A549 (cell line): ENCODE measurements around the gene PSMD8. TPM values are rescaled to one million over a fixed set of nuclear protein-coding genes. Genes with fewer than 3 reads are reported as not detected.

ENCODE experiments used
- ATAC-seq, 2 experiments: fragments of 200-7000 bp in 1 of 2; fragments of >200 bp in 1 of 2; cut with Nextera tagmentation in 1 of 2; cut with Tn5 transposase in 1 of 2; 3 replicates each; pipeline versions ENCODE4 v1.8.0 to v1.9.1; 2018 to 2020; ENCODE audit warnings: mild to moderate bottlenecking in 1 of 2, moderate library complexity in 1 of 2
- CTCF ChIA-PET: fragments of 300-600 bp; sonication (Branson Sonifier 250); formaldehyde crosslinking; extraction: SDS; loops from one replicate; lab custom pipeline; 2021; ENCODE audit warnings: antibody characterized with exemption, inconsistent platforms; lab: Yijun Ruan, JAX
- POLR2A ChIA-PET: fragments of 350-600 bp; formaldehyde crosslinking; extraction: SDS; loops from one replicate; lab custom pipeline; 2021; ENCODE audit warnings: antibody characterized with exemption, inconsistent platforms; lab: Yijun Ruan, JAX
- DNase-seq, 2 experiments: peaks; one replicate each; pipeline versions ENCODE4 v3.0.0 to v3.0.0-alpha.2; 2011 to 2016; ENCODE audit warnings: low read depth in 1 of 2, low spot score in 1 of 2
- FAIRE-seq: peaks from 2 replicates; lab custom pipeline; 2011; peaks lifted over from hg19 to GRCh38; lab: Jason Lieb, UNC
- H3K27ac ChIP-seq, 2 experiments: fragments of >200 bp; sonication (Bioruptor Twin); formaldehyde crosslinking; 3 replicates each; pipeline ENCODE4 v1.5.1; 2016 to 2017
- H3K4me1 ChIP-seq: fragments of >200 bp; sonication (Bioruptor Twin); formaldehyde crosslinking; 3 replicates; pipeline ENCODE4 v1.6.1; 2016
- H3K4me2 ChIP-seq: fragments of >200 bp; sonication (Bioruptor Twin); formaldehyde crosslinking; 3 replicates; pipeline ENCODE4 v1.6.1; 2016
- H3K4me3 ChIP-seq: fragments of >200 bp; sonication (Bioruptor Twin); formaldehyde crosslinking; 3 replicates; pipeline ENCODE4 v1.5.1; 2016
- H3K9me3 ChIP-seq: fragments of >200 bp; sonication (Bioruptor Twin); formaldehyde crosslinking; 3 replicates; pipeline ENCODE4 v1.6.1; 2016
- CBX2 ChIP-seq: fragments of 200-600 bp; sonication (generic); IDR thresholded peaks from 2 replicates; pipeline ENCODE4 v1.6.1; 2016; ENCODE audit warnings: low read depth, mild to moderate bottlenecking, borderline replicate concordance
- CBX8 ChIP-seq: fragments of 200-600 bp; sonication (generic); IDR thresholded peaks from 2 replicates; pipeline ENCODE4 v1.6.1; 2016
- CHD2 ChIP-seq: fragments of 150-350 bp; IDR thresholded peaks from 2 replicates; pipeline ENCODE4 v1.6.1; 2014; ENCODE audit warnings: low read length; ENCODE audit not compliant: partially characterized antibody
- CTCF ChIP-seq: fragments of >200 bp; sonication (Bioruptor Twin); formaldehyde crosslinking; IDR thresholded peaks from 3 replicates; pipeline ENCODE4 v1.5.1; 2016
- EHMT2 ChIP-seq: fragments of 200-600 bp; sonication (generic); IDR thresholded peaks from 2 replicates; pipeline ENCODE4 v1.6.1; 2016; ENCODE audit warnings: antibody characterized with exemption, low read depth, mild to moderate bottlenecking, moderate library complexity
- ELK1 ChIP-seq: fragments of 150-350 bp; IDR thresholded peaks from 2 replicates; pipeline ENCODE4 v1.6.1; 2014; ENCODE audit warnings: low read depth, mild to moderate bottlenecking, low read length
- ESRRA ChIP-seq: fragments of 150-350 bp; IDR thresholded peaks from 2 replicates; pipeline ENCODE4 v1.6.1; 2014; ENCODE audit warnings: mild to moderate bottlenecking, low read length, borderline replicate concordance
- FOSB ChIP-seq: fragments of 250-450 bp; sonication (Bioruptor Pico); IDR thresholded peaks from 2 replicates; pipeline ENCODE4 v1.5.0; 2020; ENCODE audit warnings: mild to moderate bottlenecking, moderate library complexity
- FOSL2 ChIP-seq, 2 experiments: fragments of 450-650 bp in 1 of 2; fragments of >200 bp in 1 of 2; sonication (Bioruptor Twin) in 1 of 2; formaldehyde crosslinking; IDR thresholded peaks; 2 replicates each; pipeline versions ENCODE4 v1.5.0 to v1.6.1; 2016 to 2020; ENCODE audit warnings: mild to moderate bottlenecking in 1 of 2, moderate library complexity in 1 of 2
- FOXS1 ChIP-seq: fragments of 250-450 bp; sonication (Bioruptor Pico); IDR thresholded peaks from 2 replicates; pipeline ENCODE4 v1.5.0; 2020; ENCODE audit warnings: mild to moderate bottlenecking, moderate library complexity
- GATA3 ChIP-seq: IDR thresholded peaks from 2 replicates; pipeline ENCODE4 v1.6.1; 2012; ENCODE audit warnings: borderline replicate concordance
- HEYL ChIP-seq: fragments of 250-450 bp; sonication (Bioruptor Pico); IDR thresholded peaks from 2 replicates; pipeline ENCODE4 v1.8.0; 2021; ENCODE audit warnings: mild to moderate bottlenecking, moderate library complexity
- JUN ChIP-seq, 2 experiments: fragments of >200 bp; sonication (Bioruptor Twin); formaldehyde crosslinking; IDR thresholded peaks; 2 replicates in 1 of 2; 3 replicates in 1 of 2; pipeline ENCODE4 v1.6.1; 2016 to 2017
- JUNB ChIP-seq: fragments of >200 bp; sonication (Bioruptor Twin); formaldehyde crosslinking; IDR thresholded peaks from 2 replicates; pipeline ENCODE4 v1.6.1; 2016
- KDM1A ChIP-seq: fragments of 200-600 bp; sonication (generic); IDR thresholded peaks from 2 replicates; pipeline ENCODE4 v1.6.1; 2016; ENCODE audit warnings: low read depth, mild to moderate bottlenecking
- KDM5A ChIP-seq: fragments of 200-600 bp; sonication (generic); IDR thresholded peaks from 2 replicates; pipeline ENCODE4 v1.6.1; 2016; ENCODE audit warnings: antibody characterized with exemption, mild to moderate bottlenecking
- MAZ ChIP-seq: fragments of 150-350 bp; IDR thresholded peaks from 2 replicates; pipeline ENCODE4 v1.6.1; 2014; ENCODE audit warnings: antibody characterized with exemption, low read depth, low read length, borderline replicate concordance
- NPAS2 ChIP-seq: fragments of 250-450 bp; sonication (Bioruptor Pico); IDR thresholded peaks from 2 replicates; pipeline ENCODE4 v1.8.0; 2022; ENCODE audit warnings: mild to moderate bottlenecking, moderate library complexity, borderline replicate concordance
- PHF8 ChIP-seq: fragments of 200-600 bp; sonication (generic); IDR thresholded peaks from 2 replicates; pipeline ENCODE4 v1.6.1; 2016; ENCODE audit warnings: low read depth, mild to moderate bottlenecking, antibody characterized with exemption, moderate library complexity, borderline replicate concordance
- RARB ChIP-seq: fragments of 250-450 bp; sonication (Bioruptor Pico); IDR thresholded peaks from 2 replicates; pipeline ENCODE4 v1.8.0; 2021; ENCODE audit warnings: mild to moderate bottlenecking, moderate library complexity
- ZC3H11A ChIP-seq: fragments of 450-650 bp; IDR thresholded peaks from 2 replicates; pipeline ENCODE4 v1.6.1; 2014; ENCODE audit warnings: antibody characterized with exemption, mild to moderate bottlenecking
- ZNF302 ChIP-seq: fragments of 250-450 bp; sonication (Bioruptor Pico); IDR thresholded peaks from 2 replicates; pipeline ENCODE4 v1.9.0; 2021; ENCODE audit warnings: inconsistent platforms, mild to moderate bottlenecking, moderate library complexity
- WGBS: methylation state at CpG from one replicate; pipeline ENCODE4 v1.1.6; 2017; ENCODE audit errors: missing lambda C conversion rate; 5-methylcytosine and 5-hydroxymethylcytosine counted together
- polyA plus RNA-seq, 4 experiments: library from polyadenylated mRNA; depleted of rRNA in 3 of 4; stranded (reverse); fragments of >200 nt; fragmentation: RNase III in 1 of 4; extraction: RNeasy Plus Mini Kit Qiagen cat#74134 plus additional on column Dnase treatment in 1 of 4; gene quantifications; 2 replicates in 3 of 4; 3 replicates in 1 of 4; pipeline ENCODE4 v1.2.3, GENCODE V29; 2011 to 2017
- TF ChIP-seq, protein P1 (sequence below): fragments of 250-450 bp; sonication (Bioruptor Pico); IDR thresholded peaks from 2 replicates; pipeline ENCODE4 v1.5.0; 2021; ENCODE audit warnings: mild to moderate bottlenecking, moderate library complexity, borderline replicate concordance
- TF ChIP-seq, protein P2 (sequence below): IDR thresholded peaks from 2 replicates; pipeline ENCODE4 v1.6.1; 2012
- TF ChIP-seq, protein P3 (sequence below): fragments of >200 bp; sonication (Bioruptor Twin); formaldehyde crosslinking; IDR thresholded peaks from 2 replicates; pipeline ENCODE4 v1.6.1; 2016

The PSMD8 gene
- polyA plus RNA-seq, 2 of the 4 experiments (the other 2 are of a cell fraction) = 437 to 456 TPM

GRCh38 chr19:38413416-38413815 is 39.0 kb downstream of the PSMD8 start (continued):
- TF ChIP-seq, protein P1, sequence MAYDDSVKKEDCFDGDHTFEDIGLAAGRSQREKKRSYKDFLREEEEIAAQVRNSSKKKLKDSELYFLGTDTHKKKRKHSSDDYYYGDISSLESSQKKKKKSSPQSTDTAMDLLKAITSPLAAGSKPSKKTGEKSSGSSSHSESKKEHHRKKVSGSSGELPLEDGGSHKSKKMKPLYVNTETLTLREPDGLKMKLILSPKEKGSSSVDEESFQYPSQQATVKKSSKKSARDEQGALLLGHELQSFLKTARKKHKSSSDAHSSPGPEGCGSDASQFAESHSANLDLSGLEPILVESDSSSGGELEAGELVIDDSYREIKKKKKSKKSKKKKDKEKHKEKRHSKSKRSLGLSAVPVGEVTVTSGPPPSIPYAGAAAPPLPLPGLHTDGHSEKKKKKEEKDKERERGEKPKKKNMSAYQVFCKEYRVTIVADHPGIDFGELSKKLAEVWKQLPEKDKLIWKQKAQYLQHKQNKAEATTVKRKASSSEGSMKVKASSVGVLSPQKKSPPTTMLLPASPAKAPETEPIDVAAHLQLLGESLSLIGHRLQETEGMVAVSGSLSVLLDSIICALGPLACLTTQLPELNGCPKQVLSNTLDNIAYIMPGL = no peak
- TF ChIP-seq FOSB (CRISPR knock-in tag) (no peak), ZC3H11A (no peak), RARB (CRISPR knock-in tag) (no peak)
- TF ChIP-seq, all 56 proteins: peak for 0

DNA sequence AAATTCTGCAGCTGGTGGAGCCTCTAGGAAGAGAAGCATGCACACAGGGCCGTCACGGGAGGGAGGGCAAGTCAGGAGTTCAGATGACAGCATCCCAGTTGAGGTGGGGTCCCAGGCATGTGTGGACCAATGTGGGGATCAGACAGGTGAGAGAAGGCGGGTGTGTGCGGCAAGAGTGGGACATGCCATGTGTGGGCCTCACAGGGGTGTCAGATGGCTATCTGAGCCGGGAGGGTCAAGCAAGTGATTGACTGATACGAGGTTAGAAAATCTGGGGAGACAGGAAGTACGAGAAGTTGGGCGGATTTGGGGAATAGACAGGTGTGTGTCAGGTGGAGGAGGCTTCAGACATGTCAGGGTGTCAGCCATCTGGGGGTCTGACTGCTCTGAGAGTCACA is 42.8 kb downstream of the PSMD8 start:
- DNase-seq (no peak), ATAC-seq (no peak), FAIRE-seq (no peak)
- Histone ChIP-seq H3K4me2 (peak overlapping the region; percentile 89), H3K9me3 (no peaks in the 10 kb centered on the region), H3K4me1 (peaks cover 9% of the 10 kb centered on the region; the same call in 2 of the 3 replicates), H3K4me3 (no peak overlapping the region; the same call in 2 of the 3 replicates), H3K27ac (peak overlapping the region in 1 of 2 experiments; percentile 77; a peak in 2 of 6 replicates)
- POLR2A ChIA-PET = no interaction called here
- 82% methylated on average over 8 of the region's 8 CpGs for WGBS
- CTCF ChIA-PET = interaction anchor here (0.7 to 8.0 kb wide), 5 partner anchors 9 to 559 kb away, joined by 3 to 153 read pairs (median 4); partner anchors contain the start of gene FAM98C
- TF ChIP-seq JUNB = no peak
- TF ChIP-seq CBX2 = no peak
- TF ChIP-seq KDM5A = no peak
- TF ChIP-seq, protein P2, sequence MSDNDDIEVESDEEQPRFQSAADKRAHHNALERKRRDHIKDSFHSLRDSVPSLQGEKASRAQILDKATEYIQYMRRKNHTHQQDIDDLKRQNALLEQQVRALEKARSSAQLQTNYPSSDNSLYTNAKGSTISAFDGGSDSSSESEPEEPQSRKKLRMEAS = no peak
- TF ChIP-seq GATA3 = no peak
- no peak for TF ChIP-seq ESRRA
- no peak for TF ChIP-seq RARB (CRISPR knock-in tag)
- TF ChIP-seq CTCF = no peak
- TF ChIP-seq CBX8 = no peak
- TF ChIP-seq CHD2 = no peak
- TF ChIP-seq ZNF302 (CRISPR knock-in tag) = no peak
- TF ChIP-seq ZC3H11A = no peak
- TF ChIP-seq JUN (IDR thresholded peaks at IDR 0.05) = no peak
- no peak for TF ChIP-seq EHMT2
- no peak for TF ChIP-seq ELK1
- no peak for TF ChIP-seq KDM1A

- TF ChIP-seq NPAS2 (0 out of 2 replicates have a peak, but pooled peaks have one; percentile 11), MAZ (no peak), FOSL2 (IDR thresholded peaks at IDR 0.05) (no peak), FOSL2 (CRISPR knock-in tag; IDR thresholded peaks at IDR 0.05) (0 out of 2 replicates have a peak, but pooled peaks have one; percentile 4), JUN (IDR thresholded peaks at IDR 0.05) (peak in 1 of 2 experiments; percentile 29; a peak in 1 of 5 replicates), FOXS1 (no peak), PHF8 (no peak), HEYL (CRISPR knock-in tag) (no peak)
- TF ChIP-seq, protein P1 = no peak
- TF ChIP-seq, protein P2 = 0 out of 2 replicates have a peak, but pooled peaks have one; percentile 12
- TF ChIP-seq, protein P3, sequence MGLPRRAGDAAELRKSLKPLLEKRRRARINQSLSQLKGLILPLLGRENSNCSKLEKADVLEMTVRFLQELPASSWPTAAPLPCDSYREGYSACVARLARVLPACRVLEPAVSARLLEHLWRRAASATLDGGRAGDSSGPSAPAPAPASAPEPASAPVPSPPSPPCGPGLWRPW = no peak
- ATAC-seq (peak; percentile 77 to 86), DNase-seq (peak; percentile 74 to 92), FAIRE-seq (peak; percentile 67)
- 15% methylated on average over 48 of the region's 49 CpGs for WGBS
- Histone ChIP-seq H3K4me1 (peaks cover 9% of the 10 kb centered on the region; the same call in 2 of the 3 replicates), H3K9me3 (no peaks in the 10 kb centered on the region), H3K4me3 (peak overlapping the region; percentile 44), H3K27ac (peak overlapping the region; percentile 20 to 77; a peak in 5 of 6 replicates), H3K4me2 (peak overlapping the region; percentile 89)
- ChIA-PET POLR2A (no interaction called here), CTCF (interaction anchor here (1.1 to 11.1 kb wide), 5 partner anchors 10 to 558 kb away, joined by 3 to 153 read pairs (median 6); partner anchors contain the start of gene FAM98C)
These were observed 43.5 kb downstream of the PSMD8 start for GRCh38 chr19:38417544-38418506.
